WTC11 (cell line): Measurements from ENCODE around the gene RAB6A. TPM values are rescaled to one million over a fixed set of nuclear protein-coding genes. Genes with fewer than 3 reads are reported as not detected.
"Not testable (repeated sequence)": the region's sequence is repeated elsewhere in the genome, so short reads cannot be mapped to it uniquely, and the experiment has no call there.

ENCODE experiments used
- ATAC-seq: fragments of 200-7000 bp; cut with Tn5 transposase; 2 replicates; pipeline ENCODE4 v1.10.0; 2021; ENCODE audit warnings: mild to moderate bottlenecking, moderate library complexity
- CTCF ChIA-PET: fragments of 300-600 bp; sonication (Branson Sonifier 250); formaldehyde crosslinking; loops from one replicate; lab custom pipeline; 2021; ENCODE audit warnings: antibody characterized with exemption; lab: Charles Lee
- POLR2A ChIA-PET: fragments of 350-600 bp; sonication (Branson Sonifier 250); formaldehyde crosslinking; loops from one replicate; lab custom pipeline; 2021; ENCODE audit warnings: antibody characterized with exemption; lab: Charles Lee
- DNase-seq: peaks from one replicate; pipeline ENCODE4 v3.0.0; 2021; ENCODE audit warnings: low spot score
- H3K27ac Mint-ChIP-seq: 2 replicates; pipeline ENCODE4 v1.8.0; 2021; ENCODE audit warnings: mixed read lengths
- H3K27me3 Mint-ChIP-seq: 2 replicates; pipeline ENCODE4 v1.8.0; 2021; ENCODE audit warnings: low read depth, mild to moderate bottlenecking, moderate library complexity, mixed read lengths
- H3K36me3 Mint-ChIP-seq: 2 replicates; pipeline ENCODE4 v1.8.0; 2021; ENCODE audit warnings: mixed read lengths
- H3K4me1 Mint-ChIP-seq: 2 replicates; pipeline ENCODE4 v1.8.0; 2022; ENCODE audit warnings: mixed read lengths
- H3K4me3 Mint-ChIP-seq: 2 replicates; pipeline ENCODE4 v1.8.0; 2021; ENCODE audit warnings: mild to moderate bottlenecking, moderate library complexity, mixed read lengths
- H3K9me3 Mint-ChIP-seq: 2 replicates; pipeline ENCODE4 v1.8.0; 2021; ENCODE audit warnings: mixed read lengths
- CREM ChIP-seq: sonication (generic); formaldehyde crosslinking; IDR thresholded peaks from 2 replicates; pipeline ENCODE4 v1.8.1; 2022; ENCODE audit warnings: mild to moderate bottlenecking, missing genetic modification reagents, moderate library complexity
- E2F1 ChIP-seq: sonication (generic); formaldehyde crosslinking; IDR thresholded peaks from 2 replicates; pipeline ENCODE4 v1.8.0; 2022; ENCODE audit warnings: mild to moderate bottlenecking, missing genetic modification reagents
- EMX1 ChIP-seq: fragments of 250-450 bp; sonication (Bioruptor Pico); IDR thresholded peaks from 2 replicates; pipeline ENCODE4 v1.8.0; 2021; ENCODE audit warnings: mild to moderate bottlenecking
- GABPB1 ChIP-seq: sonication (generic); formaldehyde crosslinking; IDR thresholded peaks from 2 replicates; pipeline ENCODE4 v1.8.1; 2023; ENCODE audit warnings: mild to moderate bottlenecking, missing genetic modification reagents
- JAZF1 ChIP-seq: fragments of 250-450 bp; sonication (Bioruptor Pico); IDR thresholded peaks from 2 replicates; pipeline ENCODE4 v1.9.0; 2021; ENCODE audit warnings: moderate library complexity, mild to moderate bottlenecking, inconsistent platforms
- MXD4 ChIP-seq: fragments of 250-450 bp; sonication (Bioruptor Pico); IDR thresholded peaks from 2 replicates; pipeline ENCODE4 v1.8.0; 2021; ENCODE audit warnings: mild to moderate bottlenecking, moderate library complexity, borderline replicate concordance
- MYBL2 ChIP-seq: sonication (generic); formaldehyde crosslinking; IDR thresholded peaks from 2 replicates; pipeline ENCODE4 v1.8.1; 2023; ENCODE audit warnings: mild to moderate bottlenecking, moderate library complexity, missing genetic modification reagents
- NFATC4 ChIP-seq: fragments of 250-450 bp; sonication (Bioruptor Pico); IDR thresholded peaks from 2 replicates; pipeline ENCODE4 v1.9.0; 2021; ENCODE audit warnings: mild to moderate bottlenecking
- PREB ChIP-seq: sonication (generic); formaldehyde crosslinking; IDR thresholded peaks from 2 replicates; pipeline ENCODE4 v1.8.1; 2022; ENCODE audit warnings: mild to moderate bottlenecking, missing genetic modification reagents, moderate library complexity, borderline replicate concordance
- PRRX2 ChIP-seq: fragments of 250-450 bp; sonication (Bioruptor Pico); IDR thresholded peaks from 2 replicates; pipeline ENCODE4 v1.8.0; 2021; ENCODE audit warnings: mild to moderate bottlenecking
- RELA ChIP-seq: sonication (generic); formaldehyde crosslinking; IDR thresholded peaks from 2 replicates; pipeline ENCODE4 v1.8.1; 2022; ENCODE audit warnings: missing genetic modification reagents, mild to moderate bottlenecking, borderline replicate concordance
- ZNF281 ChIP-seq: sonication (generic); formaldehyde crosslinking; IDR thresholded peaks from 2 replicates; pipeline ENCODE4 v1.8.0; 2023; ENCODE audit warnings: mild to moderate bottlenecking, missing genetic modification reagents
- total RNA-seq: library from RNA; stranded (reverse); gene quantifications from 3 replicates; pipeline ENCODE4 v1.2.3, GENCODE V29; 2021
- TF ChIP-seq, protein P1 (sequence below): fragments of 250-450 bp; sonication (Bioruptor Pico); IDR thresholded peaks from 2 replicates; pipeline ENCODE4 v1.8.0; 2021; ENCODE audit warnings: mild to moderate bottlenecking
- TF ChIP-seq, protein P2 (sequence below): fragments of 200-600 bp; IDR thresholded peaks from 2 replicates; pipeline ENCODE4 v1.8.0; 2022; ENCODE audit warnings: antibody characterized with exemption
- TF ChIP-seq, protein P3 (sequence below): sonication (generic); formaldehyde crosslinking; IDR thresholded peaks from 2 replicates; pipeline ENCODE4 v1.8.1; 2023; ENCODE audit warnings: mild to moderate bottlenecking, moderate library complexity, missing genetic modification reagents
- TF ChIP-seq, protein P4 (sequence below): fragments of 250-450 bp; sonication (Bioruptor Pico); IDR thresholded peaks from 2 replicates; pipeline ENCODE4 v1.9.0; 2021; ENCODE audit warnings: mild to moderate bottlenecking, borderline replicate concordance

The RAB6A gene
- total RNA-seq, 1 experiment from 2014 or later = 107 TPM

GRCh38 chr11:73787051-73787642 lies 26.3 kb upstream of the RAB6A start (continued):
- TF ChIP-seq ZNF281 (no peak), MXD4 (CRISPR knock-in tag) (no peak), MYBL2 (CRISPR knock-in tag) (no peak), PREB (CRISPR knock-in tag) (no peak), EMX1 (CRISPR knock-in tag) (no peak), RELA (CRISPR knock-in tag) (no peak), E2F1 (CRISPR knock-in tag) (no peak), JAZF1 (no peak), CREM (no peak), NFATC4 (no peak)

GRCh38 chr11:73785467-73785866 lies 24.6 kb upstream of the RAB6A start:
- not testable (repeated sequence) for DNase-seq, H3K36me3 Mint-ChIP-seq, H3K9me3 Mint-ChIP-seq, ATAC-seq, H3K27me3 Mint-ChIP-seq, H3K4me3 Mint-ChIP-seq
- H3K27ac Mint-ChIP-seq = peak overlapping the region; percentile 79; the same call in 1 of the 2 replicates
- H3K4me1 Mint-ChIP-seq = peaks cover 13% of the 10 kb centered on the region
- ChIA-PET POLR2A (interaction anchor here (0.6 to 1.0 kb wide), 3 partner anchors 10 to 70 kb away, joined by 4 to 5 read pairs (median 5); no protein-coding TSS in a partner anchor), CTCF (interaction anchor here (0.6 to 1.8 kb wide), 5 partner anchors 25 to 668 kb away, joined by 3 to 7 read pairs (median 4); partner anchors contain the start of gene RAB6A)

DNA sequence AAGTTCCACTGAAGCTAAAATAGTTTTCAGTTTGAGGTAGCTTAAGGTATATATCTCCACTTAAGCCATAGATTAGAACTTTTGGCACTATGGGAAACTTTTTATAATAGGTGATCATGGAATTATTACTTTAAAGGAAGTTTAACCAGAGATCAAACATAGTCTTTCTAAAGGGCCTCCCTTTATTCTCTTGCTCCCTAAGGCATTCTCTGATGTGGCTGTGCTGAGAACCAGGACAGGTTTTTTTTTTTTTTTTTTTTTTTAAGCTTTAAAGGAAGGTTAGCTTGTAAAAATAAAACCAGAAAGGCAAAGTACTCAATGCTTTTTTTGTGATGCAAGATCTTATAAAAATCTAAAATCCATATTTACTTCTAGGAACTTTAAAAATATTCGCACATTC lies 23.9 kb upstream of the RAB6A start:
- ATAC-seq = no peak
- ChIA-PET POLR2A (interaction anchor here (0.6 to 1.4 kb wide), 3 partner anchors 11 to 93 kb away, joined by 3 to 9 read pairs (median 5); partner anchors contain the start of gene RAB6A), CTCF (interaction anchor here (0.6 to 1.8 kb wide), 4 partner anchors 24 to 669 kb away, joined by 3 to 7 read pairs (median 4); partner anchors contain the start of gene RAB6A)
- Mint-ChIP-seq H3K36me3 (no peaks in the 10 kb centered on the region), H3K27ac (no peak overlapping the region), H3K27me3 (no peaks in the 10 kb centered on the region), H3K4me3 (no peak overlapping the region), H3K4me1 (peaks cover 13% of the 10 kb centered on the region), H3K9me3 (no peaks in the 10 kb centered on the region)
- DNase-seq = no peak
- TF ChIP-seq, protein P1, sequence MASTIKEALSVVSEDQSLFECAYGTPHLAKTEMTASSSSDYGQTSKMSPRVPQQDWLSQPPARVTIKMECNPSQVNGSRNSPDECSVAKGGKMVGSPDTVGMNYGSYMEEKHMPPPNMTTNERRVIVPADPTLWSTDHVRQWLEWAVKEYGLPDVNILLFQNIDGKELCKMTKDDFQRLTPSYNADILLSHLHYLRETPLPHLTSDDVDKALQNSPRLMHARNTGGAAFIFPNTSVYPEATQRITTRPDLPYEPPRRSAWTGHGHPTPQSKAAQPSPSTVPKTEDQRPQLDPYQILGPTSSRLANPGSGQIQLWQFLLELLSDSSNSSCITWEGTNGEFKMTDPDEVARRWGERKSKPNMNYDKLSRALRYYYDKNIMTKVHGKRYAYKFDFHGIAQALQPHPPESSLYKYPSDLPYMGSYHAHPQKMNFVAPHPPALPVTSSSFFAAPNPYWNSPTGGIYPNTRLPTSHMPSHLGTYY (CRISPR knock-in tag) = no peak
- TF ChIP-seq, protein P2, sequence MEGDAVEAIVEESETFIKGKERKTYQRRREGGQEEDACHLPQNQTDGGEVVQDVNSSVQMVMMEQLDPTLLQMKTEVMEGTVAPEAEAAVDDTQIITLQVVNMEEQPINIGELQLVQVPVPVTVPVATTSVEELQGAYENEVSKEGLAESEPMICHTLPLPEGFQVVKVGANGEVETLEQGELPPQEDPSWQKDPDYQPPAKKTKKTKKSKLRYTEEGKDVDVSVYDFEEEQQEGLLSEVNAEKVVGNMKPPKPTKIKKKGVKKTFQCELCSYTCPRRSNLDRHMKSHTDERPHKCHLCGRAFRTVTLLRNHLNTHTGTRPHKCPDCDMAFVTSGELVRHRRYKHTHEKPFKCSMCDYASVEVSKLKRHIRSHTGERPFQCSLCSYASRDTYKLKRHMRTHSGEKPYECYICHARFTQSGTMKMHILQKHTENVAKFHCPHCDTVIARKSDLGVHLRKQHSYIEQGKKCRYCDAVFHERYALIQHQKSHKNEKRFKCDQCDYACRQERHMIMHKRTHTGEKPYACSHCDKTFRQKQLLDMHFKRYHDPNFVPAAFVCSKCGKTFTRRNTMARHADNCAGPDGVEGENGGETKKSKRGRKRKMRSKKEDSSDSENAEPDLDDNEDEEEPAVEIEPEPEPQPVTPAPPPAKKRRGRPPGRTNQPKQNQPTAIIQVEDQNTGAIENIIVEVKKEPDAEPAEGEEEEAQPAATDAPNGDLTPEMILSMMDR = no peak
- TF ChIP-seq PRRX2 = no peak
- TF ChIP-seq, protein P3, sequence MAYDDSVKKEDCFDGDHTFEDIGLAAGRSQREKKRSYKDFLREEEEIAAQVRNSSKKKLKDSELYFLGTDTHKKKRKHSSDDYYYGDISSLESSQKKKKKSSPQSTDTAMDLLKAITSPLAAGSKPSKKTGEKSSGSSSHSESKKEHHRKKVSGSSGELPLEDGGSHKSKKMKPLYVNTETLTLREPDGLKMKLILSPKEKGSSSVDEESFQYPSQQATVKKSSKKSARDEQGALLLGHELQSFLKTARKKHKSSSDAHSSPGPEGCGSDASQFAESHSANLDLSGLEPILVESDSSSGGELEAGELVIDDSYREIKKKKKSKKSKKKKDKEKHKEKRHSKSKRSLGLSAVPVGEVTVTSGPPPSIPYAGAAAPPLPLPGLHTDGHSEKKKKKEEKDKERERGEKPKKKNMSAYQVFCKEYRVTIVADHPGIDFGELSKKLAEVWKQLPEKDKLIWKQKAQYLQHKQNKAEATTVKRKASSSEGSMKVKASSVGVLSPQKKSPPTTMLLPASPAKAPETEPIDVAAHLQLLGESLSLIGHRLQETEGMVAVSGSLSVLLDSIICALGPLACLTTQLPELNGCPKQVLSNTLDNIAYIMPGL (CRISPR knock-in tag) = no peak
- TF ChIP-seq GABPB1 (CRISPR knock-in tag) = no peak
- TF ChIP-seq PREB (CRISPR knock-in tag) = no peak
- TF ChIP-seq, protein P4, sequence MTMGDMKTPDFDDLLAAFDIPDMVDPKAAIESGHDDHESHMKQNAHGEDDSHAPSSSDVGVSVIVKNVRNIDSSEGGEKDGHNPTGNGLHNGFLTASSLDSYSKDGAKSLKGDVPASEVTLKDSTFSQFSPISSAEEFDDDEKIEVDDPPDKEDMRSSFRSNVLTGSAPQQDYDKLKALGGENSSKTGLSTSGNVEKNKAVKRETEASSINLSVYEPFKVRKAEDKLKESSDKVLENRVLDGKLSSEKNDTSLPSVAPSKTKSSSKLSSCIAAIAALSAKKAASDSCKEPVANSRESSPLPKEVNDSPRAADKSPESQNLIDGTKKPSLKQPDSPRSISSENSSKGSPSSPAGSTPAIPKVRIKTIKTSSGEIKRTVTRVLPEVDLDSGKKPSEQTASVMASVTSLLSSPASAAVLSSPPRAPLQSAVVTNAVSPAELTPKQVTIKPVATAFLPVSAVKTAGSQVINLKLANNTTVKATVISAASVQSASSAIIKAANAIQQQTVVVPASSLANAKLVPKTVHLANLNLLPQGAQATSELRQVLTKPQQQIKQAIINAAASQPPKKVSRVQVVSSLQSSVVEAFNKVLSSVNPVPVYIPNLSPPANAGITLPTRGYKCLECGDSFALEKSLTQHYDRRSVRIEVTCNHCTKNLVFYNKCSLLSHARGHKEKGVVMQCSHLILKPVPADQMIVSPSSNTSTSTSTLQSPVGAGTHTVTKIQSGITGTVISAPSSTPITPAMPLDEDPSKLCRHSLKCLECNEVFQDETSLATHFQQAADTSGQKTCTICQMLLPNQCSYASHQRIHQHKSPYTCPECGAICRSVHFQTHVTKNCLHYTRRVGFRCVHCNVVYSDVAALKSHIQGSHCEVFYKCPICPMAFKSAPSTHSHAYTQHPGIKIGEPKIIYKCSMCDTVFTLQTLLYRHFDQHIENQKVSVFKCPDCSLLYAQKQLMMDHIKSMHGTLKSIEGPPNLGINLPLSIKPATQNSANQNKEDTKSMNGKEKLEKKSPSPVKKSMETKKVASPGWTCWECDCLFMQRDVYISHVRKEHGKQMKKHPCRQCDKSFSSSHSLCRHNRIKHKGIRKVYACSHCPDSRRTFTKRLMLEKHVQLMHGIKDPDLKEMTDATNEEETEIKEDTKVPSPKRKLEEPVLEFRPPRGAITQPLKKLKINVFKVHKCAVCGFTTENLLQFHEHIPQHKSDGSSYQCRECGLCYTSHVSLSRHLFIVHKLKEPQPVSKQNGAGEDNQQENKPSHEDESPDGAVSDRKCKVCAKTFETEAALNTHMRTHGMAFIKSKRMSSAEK (CRISPR knock-in tag) = no peak
